ENCODE measurements around the gene BAIAP2L1.

DNA sequence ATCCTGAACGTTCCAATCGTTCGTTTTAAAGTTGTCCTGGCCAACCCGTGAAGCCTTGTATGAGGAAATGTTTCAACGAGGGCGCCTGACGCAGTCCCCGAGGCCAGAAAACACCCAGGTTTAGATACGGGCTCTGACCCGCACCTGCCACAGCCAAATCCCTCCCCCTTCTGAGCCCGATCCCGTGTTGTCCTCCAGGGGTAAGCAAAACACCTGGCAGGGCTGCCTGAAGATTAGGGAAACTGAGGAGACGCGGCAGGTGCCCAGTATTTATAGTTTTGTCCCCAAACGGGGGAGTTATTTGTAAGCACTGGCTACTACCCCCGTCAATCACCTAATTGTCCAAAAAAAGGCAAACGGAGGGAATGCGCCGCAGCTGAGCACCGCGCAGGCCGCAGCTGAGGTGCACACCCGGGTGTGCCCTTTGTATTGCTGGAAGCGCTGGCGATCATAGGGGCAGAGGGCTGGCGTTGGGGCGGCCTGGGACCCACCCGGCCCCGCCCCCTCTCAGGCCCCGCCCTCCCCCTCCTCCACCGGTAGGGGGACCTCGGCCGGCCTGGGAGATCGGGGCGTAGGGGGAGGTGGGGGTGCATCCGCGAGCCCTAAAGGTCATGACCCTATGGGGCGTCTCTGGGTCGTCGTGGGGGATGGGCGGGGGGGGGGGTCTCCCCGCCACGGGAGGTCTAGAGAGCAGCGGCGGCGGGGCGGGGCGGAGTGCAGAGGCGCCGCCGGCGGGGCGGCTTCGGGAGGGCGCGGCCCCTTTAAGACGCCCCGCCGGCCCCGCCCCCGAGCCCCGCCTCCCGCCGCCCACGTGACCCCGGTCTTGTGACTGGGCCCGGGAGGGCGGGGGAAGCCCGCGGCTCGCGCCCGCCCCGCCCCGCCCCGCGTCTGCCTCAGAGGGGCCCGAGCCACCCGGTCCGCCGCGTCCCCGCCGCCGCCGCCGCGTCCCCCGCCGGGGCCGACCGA is 119.8 kb downstream of the BAIAP2L1 start, which contains the start of gene BRI3:
- TF ChIP-seq CTCF (conservative IDR thresholded peaks at IDR 0.05 in 1 of 2, IDR thresholded peaks at IDR 0.05 in 1 of 2; ENCODE audit: low read depth in 1 of 2, low read length in 2 of 2), result no peak
- no peak for TF ChIP-seq EZH2 (IDR thresholded peaks at IDR 0.05; ENCODE audit: low read length, missing control alignments)
